Tibial nerve (tissue), 4 donors: ENCODE data around the gene NME7.

ENCODE experiments used
- EP300 ChIP-seq, 2 donors: sonication (generic); formaldehyde crosslinking; IDR thresholded peaks; one replicate each; pipeline ENCODE4 v1.6.1; 2017; ENCODE audit warnings: antibody characterized with exemption in 2 of 2, mild to moderate bottlenecking in 1 of 2
- POLR2A ChIP-seq, 2 donors: fragments of 450-650 bp; IDR thresholded peaks; one replicate each; pipeline ENCODE4 v1.6.1; 2017; ENCODE audit warnings: antibody characterized with exemption in 2 of 2, mild to moderate bottlenecking in 2 of 2, moderate library complexity in 2 of 2
- TF ChIP-seq, protein P1 (sequence below), 5 experiments: fragments of 200-600 bp in 3 of 5; fragments of 450-650 bp in 2 of 5; sonication (generic) in 3 of 5; IDR thresholded peaks; one replicate each; pipeline ENCODE4 v1.5.1; 2016 to 2019; ENCODE audit warnings: antibody characterized with exemption in 5 of 5, mild to moderate bottlenecking in 3 of 5, moderate library complexity in 2 of 5

DNA sequence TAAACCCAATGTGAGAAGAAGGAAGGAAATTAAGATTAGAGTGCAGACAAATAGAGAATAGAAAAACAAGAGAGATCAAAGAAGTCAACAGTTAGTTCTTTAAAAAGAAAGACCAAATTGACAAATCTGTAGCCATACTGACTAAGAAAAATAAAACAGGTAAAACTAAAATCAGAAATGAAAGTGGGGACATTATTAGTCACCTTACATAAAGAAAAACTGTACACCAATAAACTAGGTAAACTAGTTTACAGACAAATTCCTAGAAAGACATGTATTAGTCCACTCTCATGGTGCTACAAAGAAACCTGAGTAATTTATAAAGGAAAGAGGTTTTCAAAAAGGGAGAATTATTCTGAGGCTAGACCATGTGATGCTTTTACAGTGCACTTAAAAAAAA lies 22.7 kb upstream of the NME7 start:
- TF ChIP-seq, protein P1, sequence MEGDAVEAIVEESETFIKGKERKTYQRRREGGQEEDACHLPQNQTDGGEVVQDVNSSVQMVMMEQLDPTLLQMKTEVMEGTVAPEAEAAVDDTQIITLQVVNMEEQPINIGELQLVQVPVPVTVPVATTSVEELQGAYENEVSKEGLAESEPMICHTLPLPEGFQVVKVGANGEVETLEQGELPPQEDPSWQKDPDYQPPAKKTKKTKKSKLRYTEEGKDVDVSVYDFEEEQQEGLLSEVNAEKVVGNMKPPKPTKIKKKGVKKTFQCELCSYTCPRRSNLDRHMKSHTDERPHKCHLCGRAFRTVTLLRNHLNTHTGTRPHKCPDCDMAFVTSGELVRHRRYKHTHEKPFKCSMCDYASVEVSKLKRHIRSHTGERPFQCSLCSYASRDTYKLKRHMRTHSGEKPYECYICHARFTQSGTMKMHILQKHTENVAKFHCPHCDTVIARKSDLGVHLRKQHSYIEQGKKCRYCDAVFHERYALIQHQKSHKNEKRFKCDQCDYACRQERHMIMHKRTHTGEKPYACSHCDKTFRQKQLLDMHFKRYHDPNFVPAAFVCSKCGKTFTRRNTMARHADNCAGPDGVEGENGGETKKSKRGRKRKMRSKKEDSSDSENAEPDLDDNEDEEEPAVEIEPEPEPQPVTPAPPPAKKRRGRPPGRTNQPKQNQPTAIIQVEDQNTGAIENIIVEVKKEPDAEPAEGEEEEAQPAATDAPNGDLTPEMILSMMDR (IDR thresholded peaks at IDR 0.05), result no peak
- no peak for TF ChIP-seq EP300 (IDR thresholded peaks at IDR 0.05)
- TF ChIP-seq POLR2A (IDR thresholded peaks at IDR 0.05), result no peak
